SK-N-SH (cell line): ENCODE data around the gene INTS3. TPM values are rescaled to one million over a fixed set of nuclear protein-coding genes. Genes with fewer than 3 reads are reported as not detected.

Source experiments
- CTCF ChIA-PET: fragments of 300-600, 350-600 bp; formaldehyde crosslinking; extraction: SDS; loops from one replicate; lab custom pipeline; 2021; lab: Yijun Ruan, JAX
- POLR2A ChIA-PET: fragments of 350-600 bp; sonication (Branson Sonifier 250); formaldehyde crosslinking; extraction: SDS; loops from one replicate; lab custom pipeline; 2020; ENCODE audit warnings: antibody characterized with exemption, inconsistent platforms; lab: Yijun Ruan, JAX
- DNase-seq: peaks from one replicate; pipeline ENCODE4 v3.0.0; 2012
- H2AFZ ChIP-seq: fragments of 200-600 bp; sonication (generic); 2 replicates; pipeline ENCODE4 v1.8.1; 2016; ENCODE audit warnings: antibody characterized with exemption, mild to moderate bottlenecking, low read depth
- H3F3A ChIP-seq: fragments of 200-600 bp; sonication (generic); replicated peaks from 2 replicates; pipeline ENCODE3; 2016; ENCODE audit warnings: antibody characterized with exemption, mild to moderate bottlenecking; ENCODE audit not compliant: insufficient read depth
- H3K27ac ChIP-seq, 2 experiments: fragments of 200-500 bp in 1 of 2; fragments of 200-600 bp in 1 of 2; sonication (Bioruptor generic) in 1 of 2; sonication (generic), shearing (Covaris generic) in 1 of 2; 2 replicates each; pipeline versions ENCODE4 v1.5.1 to v1.6.1; 2014 to 2016; ENCODE audit warnings: low read depth in 2 of 2, inconsistent platforms in 1 of 2, low read length in 1 of 2, mild to moderate bottlenecking in 1 of 2, mixed read lengths in 1 of 2
- H3K27me3 ChIP-seq: fragments of 200-600 bp; sonication (generic), shearing (Covaris generic); 2 replicates; pipeline ENCODE4 v1.6.1; 2016; ENCODE audit warnings: mixed run types; ENCODE audit not compliant: insufficient read depth
- H3K36me3 ChIP-seq, 2 experiments: fragments of 200-500 bp in 1 of 2; fragments of 200-600 bp in 1 of 2; sonication (Bioruptor generic) in 1 of 2; sonication (generic) in 1 of 2; replicated peaks in 1 of 2; 2 replicates each; pipeline versions ENCODE3 to v1.5.1; 2014 to 2016; ENCODE audit warnings: low read length in 1 of 2, mild to moderate bottlenecking in 1 of 2; ENCODE audit not compliant: insufficient read depth in 2 of 2, control insufficient read depth in 1 of 2
- H3K4me1 ChIP-seq, 2 experiments: fragments of 200-500 bp in 1 of 2; fragments of 200-600 bp in 1 of 2; sonication (Bioruptor generic) in 1 of 2; sonication (generic), shearing (Covaris generic) in 1 of 2; 2 replicates each; pipeline versions ENCODE4 v1.5.1 to v1.6.1; 2014 to 2016; ENCODE audit warnings: low read depth in 1 of 2, low read length in 1 of 2, mixed run types in 1 of 2; ENCODE audit not compliant: insufficient read depth in 2 of 2, control insufficient read depth in 1 of 2
- H3K4me2 ChIP-seq: fragments of 200-600 bp; sonication (generic), shearing (Covaris generic); 2 replicates; pipeline ENCODE4 v1.6.1; 2017; ENCODE audit warnings: mixed run types
- H3K4me3 ChIP-seq, 2 experiments: fragments of 200-500 bp in 1 of 2; fragments of 200-600 bp in 1 of 2; sonication (Bioruptor generic) in 1 of 2; sonication (generic), shearing (Covaris generic) in 1 of 2; 2 replicates each; pipeline versions ENCODE4 v1.5.1 to v1.8.1; 2014 to 2016; ENCODE audit warnings: low read depth in 2 of 2, inconsistent platforms in 1 of 2, low read length in 1 of 2, mild to moderate bottlenecking in 1 of 2, mixed read lengths in 1 of 2, moderate library complexity in 1 of 2
- H3K79me2 ChIP-seq: fragments of 200-600 bp; sonication (generic); 2 replicates; pipeline ENCODE4 v1.8.1; 2017; ENCODE audit warnings: mild to moderate bottlenecking; ENCODE audit not compliant: insufficient read depth
- H3K9ac ChIP-seq: fragments of 200-600 bp; sonication (generic); 2 replicates; pipeline ENCODE4 v1.6.1; 2017; ENCODE audit warnings: mixed run types
- H3K9me2 ChIP-seq: fragments of 200-600 bp; sonication (generic); 2 replicates; pipeline ENCODE4 v1.6.1; 2017; ENCODE audit warnings: mixed run types
- H3K9me3 ChIP-seq: fragments of 200-600 bp; sonication (generic); 2 replicates; pipeline ENCODE4 v1.6.1; 2017; ENCODE audit warnings: mixed run types, mild to moderate bottlenecking, moderate library complexity
- H4K20me1 ChIP-seq: fragments of 200-600 bp; sonication (generic); 2 replicates; pipeline ENCODE4 v1.6.1; 2017; ENCODE audit warnings: mild to moderate bottlenecking, mixed run types; ENCODE audit not compliant: insufficient read depth
- CHD2 ChIP-seq: fragments of 150-350 bp; IDR thresholded peaks from 2 replicates; pipeline ENCODE4 v1.6.1; 2018; ENCODE audit warnings: low read length; ENCODE audit not compliant: partially characterized antibody
- ELF1 ChIP-seq: IDR thresholded peaks from 2 replicates; pipeline ENCODE4 v1.4.0; 2012
- EP300 ChIP-seq, 2 experiments: IDR thresholded peaks; 2 replicates each; pipeline versions ENCODE4 v1.4.0 to v1.6.1; 2012; ENCODE audit warnings: borderline replicate concordance in 1 of 2, low read depth in 1 of 2, low read length in 1 of 2
- FOXM1 ChIP-seq: IDR thresholded peaks from 2 replicates; pipeline ENCODE4 v1.4.0; 2012; ENCODE audit warnings: low read depth, mild to moderate bottlenecking
- MEF2A ChIP-seq: IDR thresholded peaks from 2 replicates; pipeline ENCODE4 v1.4.0; 2012; ENCODE audit warnings: low read depth, borderline replicate concordance
- NRF1 ChIP-seq: IDR thresholded peaks from 2 replicates; pipeline ENCODE4 v1.6.1; 2012; ENCODE audit warnings: low read depth, mild to moderate bottlenecking, low read length
- POLR2AphosphoS5 ChIP-seq: IDR thresholded peaks from 2 replicates; pipeline ENCODE4 v1.6.1; 2012; ENCODE audit warnings: low read depth, low read length
- RCOR1 ChIP-seq: fragments of 150-350 bp; IDR thresholded peaks from 2 replicates; pipeline ENCODE4 v1.6.1; 2017; ENCODE audit warnings: antibody characterized with exemption, low read length
- TCF12 ChIP-seq: IDR thresholded peaks from 2 replicates; pipeline ENCODE4 v1.4.0; 2012
- TEAD4 ChIP-seq: IDR thresholded peaks from 2 replicates; pipeline ENCODE4 v1.4.0; 2012; ENCODE audit warnings: mild to moderate bottlenecking, borderline replicate concordance; ENCODE audit not compliant: insufficient read depth
- WGBS: methylation state at CpG from one replicate; pipeline ENCODE4 v1.1.6; 2017; ENCODE audit warnings: low lambda C conversion rate; 5-methylcytosine and 5-hydroxymethylcytosine counted together
- polyA plus RNA-seq, 3 experiments: library from polyadenylated mRNA; depleted of rRNA; stranded (reverse); fragments of >200 nt; gene quantifications; 2 replicates each; pipeline ENCODE4 v1.2.3, GENCODE V29; 2012
- TF ChIP-seq, protein P1 (sequence below): IDR thresholded peaks from 2 replicates; pipeline ENCODE4 v1.4.0; 2012; ENCODE audit warnings: low read depth, borderline replicate concordance
- TF ChIP-seq, protein P2 (sequence below): IDR thresholded peaks from 2 replicates; pipeline ENCODE4; 2012
- TF ChIP-seq, protein P3 (sequence below): fragments of 150-350 bp; IDR thresholded peaks from 2 replicates; pipeline ENCODE4 v1.6.1; 2017; ENCODE audit warnings: antibody characterized with exemption, low read length, low read depth, borderline replicate concordance
- TF ChIP-seq, protein P4 (sequence below): IDR thresholded peaks from 2 replicates; pipeline ENCODE4 v1.4.0; 2012; ENCODE audit warnings: low read depth, borderline replicate concordance

Gene INTS3
- polyA plus RNA-seq, 1 of the 3 experiments (the other 2 are of a cell fraction) = 64.3 TPM

DNA sequence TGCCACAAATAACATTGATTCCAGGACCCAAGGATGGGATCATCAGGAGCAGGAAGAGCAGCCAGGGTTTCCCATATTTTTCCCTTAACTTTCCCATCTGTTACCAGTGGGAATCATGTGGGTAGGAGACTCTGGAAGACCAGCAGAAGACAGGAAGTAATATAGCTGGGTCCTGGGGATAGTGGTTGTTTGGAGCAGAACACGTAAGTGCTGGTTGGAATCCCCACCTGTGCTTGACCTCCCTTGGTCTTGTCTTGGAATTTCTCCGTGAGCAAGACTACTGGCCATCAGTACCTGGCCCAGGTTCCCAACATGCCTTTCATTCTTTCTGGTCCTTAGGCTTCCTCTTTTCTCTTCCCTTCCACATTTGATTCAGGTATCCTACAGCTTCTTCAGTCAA lies 26.4 kb downstream of the INTS3 start:
- H3K4me1 ChIP-seq = no peaks in the 10 kb centered on the region
- H3K27ac ChIP-seq = no peak overlapping the region
- no peaks in the 10 kb centered on the region for H3K9me3 ChIP-seq
- H2AFZ ChIP-seq = no peak overlapping the region
- peaks cover 4% of the 10 kb centered on the region for H3F3A ChIP-seq
- H3K79me2 ChIP-seq = no peaks in the 10 kb centered on the region
- H3K36me3 ChIP-seq = peaks cover 42 to 62% of the 10 kb centered on the region in 2 experiments
- no peak overlapping the region for H3K4me3 ChIP-seq
- DNase-seq = no peak
- H3K9me2 ChIP-seq = no peaks in the 10 kb centered on the region
- CTCF ChIA-PET = interaction anchor here (1.0 to 12.0 kb wide), 5 partner anchors 11 to 244 kb away, joined by 3 to 156 read pairs (median 3); partner anchors contain the start of gene NPR1
- WGBS = 100% methylated on average over 2 of the region's 2 CpGs
- H3K9ac ChIP-seq = no peak overlapping the region
- no peaks in the 10 kb centered on the region for H3K27me3 ChIP-seq
- POLR2A ChIA-PET = no interaction called here
- no peak overlapping the region for H3K4me2 ChIP-seq
- TF ChIP-seq NRF1 (no peak), RCOR1 (no peak), EP300 (IDR thresholded peaks at IDR 0.05; ENCODE audit: borderline replicate concordance in 1 of 2, low read depth in 1 of 2, low read length in 1 of 2) (no peak), POLR2AphosphoS5 (no peak), ELF1 (no peak), FOXM1 (no peak), TCF12 (no peak), CHD2 (no peak)
- TF ChIP-seq, protein P1, sequence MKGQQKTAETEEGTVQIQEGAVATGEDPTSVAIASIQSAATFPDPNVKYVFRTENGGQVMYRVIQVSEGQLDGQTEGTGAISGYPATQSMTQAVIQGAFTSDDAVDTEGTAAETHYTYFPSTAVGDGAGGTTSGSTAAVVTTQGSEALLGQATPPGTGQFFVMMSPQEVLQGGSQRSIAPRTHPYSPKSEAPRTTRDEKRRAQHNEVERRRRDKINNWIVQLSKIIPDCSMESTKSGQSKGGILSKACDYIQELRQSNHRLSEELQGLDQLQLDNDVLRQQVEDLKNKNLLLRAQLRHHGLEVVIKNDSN = no peak
- TF ChIP-seq, protein P2, sequence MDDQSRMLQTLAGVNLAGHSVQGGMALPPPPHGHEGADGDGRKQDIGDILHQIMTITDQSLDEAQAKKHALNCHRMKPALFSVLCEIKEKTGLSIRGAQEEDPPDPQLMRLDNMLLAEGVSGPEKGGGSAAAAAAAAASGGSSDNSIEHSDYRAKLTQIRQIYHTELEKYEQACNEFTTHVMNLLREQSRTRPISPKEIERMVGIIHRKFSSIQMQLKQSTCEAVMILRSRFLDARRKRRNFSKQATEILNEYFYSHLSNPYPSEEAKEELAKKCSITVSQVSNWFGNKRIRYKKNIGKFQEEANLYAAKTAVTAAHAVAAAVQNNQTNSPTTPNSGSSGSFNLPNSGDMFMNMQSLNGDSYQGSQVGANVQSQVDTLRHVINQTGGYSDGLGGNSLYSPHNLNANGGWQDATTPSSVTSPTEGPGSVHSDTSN = no peak
- TF ChIP-seq, protein P3, sequence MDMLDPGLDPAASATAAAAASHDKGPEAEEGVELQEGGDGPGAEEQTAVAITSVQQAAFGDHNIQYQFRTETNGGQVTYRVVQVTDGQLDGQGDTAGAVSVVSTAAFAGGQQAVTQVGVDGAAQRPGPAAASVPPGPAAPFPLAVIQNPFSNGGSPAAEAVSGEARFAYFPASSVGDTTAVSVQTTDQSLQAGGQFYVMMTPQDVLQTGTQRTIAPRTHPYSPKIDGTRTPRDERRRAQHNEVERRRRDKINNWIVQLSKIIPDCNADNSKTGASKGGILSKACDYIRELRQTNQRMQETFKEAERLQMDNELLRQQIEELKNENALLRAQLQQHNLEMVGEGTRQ = no peak
- TF ChIP-seq, protein P4, sequence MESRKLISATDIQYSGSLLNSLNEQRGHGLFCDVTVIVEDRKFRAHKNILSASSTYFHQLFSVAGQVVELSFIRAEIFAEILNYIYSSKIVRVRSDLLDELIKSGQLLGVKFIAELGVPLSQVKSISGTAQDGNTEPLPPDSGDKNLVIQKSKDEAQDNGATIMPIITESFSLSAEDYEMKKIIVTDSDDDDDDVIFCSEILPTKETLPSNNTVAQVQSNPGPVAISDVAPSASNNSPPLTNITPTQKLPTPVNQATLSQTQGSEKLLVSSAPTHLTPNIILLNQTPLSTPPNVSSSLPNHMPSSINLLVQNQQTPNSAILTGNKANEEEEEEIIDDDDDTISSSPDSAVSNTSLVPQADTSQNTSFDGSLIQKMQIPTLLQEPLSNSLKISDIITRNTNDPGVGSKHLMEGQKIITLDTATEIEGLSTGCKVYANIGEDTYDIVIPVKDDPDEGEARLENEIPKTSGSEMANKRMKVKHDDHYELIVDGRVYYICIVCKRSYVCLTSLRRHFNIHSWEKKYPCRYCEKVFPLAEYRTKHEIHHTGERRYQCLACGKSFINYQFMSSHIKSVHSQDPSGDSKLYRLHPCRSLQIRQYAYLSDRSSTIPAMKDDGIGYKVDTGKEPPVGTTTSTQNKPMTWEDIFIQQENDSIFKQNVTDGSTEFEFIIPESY = no peak
- H4K20me1 ChIP-seq = no peaks in the 10 kb centered on the region

DNA sequence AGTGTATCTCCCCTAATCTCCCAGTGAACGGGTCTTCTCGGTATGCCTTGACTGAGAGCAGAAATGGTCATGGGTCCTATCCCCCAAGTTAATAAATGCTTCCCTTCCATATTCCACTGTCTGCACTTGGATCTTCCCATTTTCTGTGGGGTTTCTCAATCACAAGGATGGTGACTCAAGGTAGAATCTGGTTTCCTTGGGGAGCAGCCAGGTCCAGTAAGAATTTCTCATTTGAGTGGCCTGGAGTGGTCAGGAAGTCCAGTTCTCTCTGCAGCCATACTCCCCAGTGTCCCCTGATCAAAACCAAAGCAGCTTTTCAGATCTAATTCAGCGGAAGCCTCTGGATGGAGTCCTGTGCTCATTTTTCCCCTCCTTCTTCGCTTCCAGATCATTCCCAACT lies 32.6 kb downstream of the INTS3 start:
- Histone ChIP-seq H3K27me3 (no peaks in the 10 kb centered on the region), H3K9ac (no peak overlapping the region), H3K4me3 (no peak overlapping the region), H4K20me1 (no peaks in the 10 kb centered on the region), H3K79me2 (no peaks in the 10 kb centered on the region), H3F3A (no peaks in the 10 kb centered on the region), H3K4me1 (no peaks in the 10 kb centered on the region), H2AFZ (no peak overlapping the region), H3K27ac (no peak overlapping the region), H3K4me2 (no peak overlapping the region), H3K36me3 (peaks cover 24 to 60% of the 10 kb centered on the region in 2 experiments), H3K9me2 (no peaks in the 10 kb centered on the region), H3K9me3 (no peaks in the 10 kb centered on the region)
- POLR2A ChIA-PET = no interaction called here
- no peak for DNase-seq
- TF ChIP-seq CHD2 (no peak), RCOR1 (no peak), TEAD4 (no peak), MEF2A (no peak)
- TF ChIP-seq, protein P4 = no peak
- CTCF ChIA-PET = interaction anchor here (1.1 to 4.4 kb wide), 4 partner anchors 11 to 186 kb away, joined by 4 to 17 read pairs (median 7); partner anchors contain the start of gene DENND4B
- 95% methylated on average over 4 of the region's 4 CpGs for WGBS
